Neural progenitor cell (in vitro differentiated cells): ENCODE results near the gene DCHS1. TPM values are rescaled to one million over a fixed set of nuclear protein-coding genes. Genes with fewer than 3 reads are reported as not detected.

Source experiments
- DNase-seq: peaks from one replicate; pipeline ENCODE4 v3.0.0-alpha.2; 2016; ENCODE audit warnings: low spot score
- H2AFZ ChIP-seq: fragments of 200-600 bp; sonication (generic); replicated peaks from 2 replicates; pipeline ENCODE4 v1.6.1; 2016; ENCODE audit warnings: antibody characterized with exemption
- H3F3A ChIP-seq: fragments of 200-600 bp; sonication (generic); 2 replicates; pipeline ENCODE4 v1.6.1; 2016; ENCODE audit warnings: antibody characterized with exemption, low read depth
- H3K27ac ChIP-seq: fragments of 200-600 bp; sonication (generic); 2 replicates; pipeline ENCODE4 v1.5.1; 2016; ENCODE audit warnings: mild to moderate bottlenecking
- H3K27me3 ChIP-seq: fragments of 200-600 bp; sonication (generic); 2 replicates; pipeline ENCODE4 v1.6.1; 2016; ENCODE audit warnings: mild to moderate bottlenecking, moderate library complexity
- H3K36me3 ChIP-seq: fragments of 200-600 bp; sonication (generic); 2 replicates; pipeline ENCODE4 v1.5.1; 2016
- H3K4me1 ChIP-seq: fragments of 200-600 bp; sonication (generic); 2 replicates; pipeline ENCODE4 v1.6.1; 2016; ENCODE audit warnings: mixed run types
- H3K4me2 ChIP-seq: fragments of 200-600 bp; sonication (generic); 2 replicates; pipeline ENCODE4 v1.6.1; 2016
- H3K4me3 ChIP-seq: fragments of 200-600 bp; sonication (generic); 2 replicates; pipeline ENCODE4 v1.5.1; 2016
- H3K79me2 ChIP-seq: fragments of 200-600 bp; sonication (generic); 2 replicates; pipeline ENCODE4 v1.6.1; 2016; ENCODE audit warnings: low read depth
- H3K9ac ChIP-seq: fragments of 200-600 bp; sonication (generic); 2 replicates; pipeline ENCODE4 v1.6.1; 2016
- H3K9me3 ChIP-seq: fragments of 200-600 bp; sonication (generic); 2 replicates; pipeline ENCODE4 v1.5.1; 2016; ENCODE audit warnings: low read depth
- H4K20me1 ChIP-seq: fragments of 200-600 bp; sonication (generic); 2 replicates; pipeline ENCODE4 v1.6.1; 2016; ENCODE audit warnings: low read depth
- H3K27ac Mint-ChIP-seq: 3 replicates; pipeline ENCODE4 v1.8.0; 2021; ENCODE audit warnings: mixed read lengths
- H3K27me3 Mint-ChIP-seq: 2 replicates; pipeline ENCODE4 v1.8.0; 2022; ENCODE audit warnings: low read depth, mild to moderate bottlenecking, inconsistent platforms, moderate library complexity, mixed read lengths; ENCODE audit not compliant: insufficient read depth
- H3K36me3 Mint-ChIP-seq: 3 replicates; pipeline ENCODE4 v1.8.0; 2021; ENCODE audit warnings: mixed read lengths
- H3K4me1 Mint-ChIP-seq: 3 replicates; pipeline ENCODE4 v1.8.0; 2021; ENCODE audit warnings: mixed read lengths
- H3K4me3 Mint-ChIP-seq: 3 replicates; pipeline ENCODE4 v1.8.0; 2021; ENCODE audit warnings: mild to moderate bottlenecking, moderate library complexity, mixed read lengths
- H3K9me3 Mint-ChIP-seq: 3 replicates; pipeline ENCODE4 v1.8.0; 2020; ENCODE audit warnings: mixed read lengths
- CTCF ChIP-seq: fragments of 200-600 bp; sonication (generic); IDR thresholded peaks from 2 replicates; pipeline ENCODE4 v1.5.1; 2017; ENCODE audit warnings: antibody characterized with exemption, mild to moderate bottlenecking
- EZH2 ChIP-seq: fragments of 200-600 bp; sonication (generic); IDR thresholded peaks from 2 replicates; pipeline ENCODE4 v1.6.1; 2017; ENCODE audit warnings: antibody characterized with exemption, mild to moderate bottlenecking, moderate library complexity
- EZH2phosphoT487 ChIP-seq: fragments of 200-600 bp; sonication (generic); IDR thresholded peaks from 2 replicates; pipeline ENCODE4 v1.6.1; 2017; ENCODE audit warnings: antibody characterized with exemption
- total RNA-seq: library from RNA; depleted of rRNA; stranded (reverse); fragments of >200 nt; gene quantifications from 2 replicates; pipeline ENCODE4 v1.2.3, GENCODE V29; 2015; ENCODE audit warnings: low replicate concordance

The DCHS1 gene
- total RNA-seq, 1 donor from 2014 or later, result 4.5 TPM

- no peaks in the 10 kb centered on the region for H3K27me3 Mint-ChIP-seq
- no peak overlapping the region for H3K27ac Mint-ChIP-seq
- peak overlapping the region; percentile 96 for H2AFZ ChIP-seq
- TF ChIP-seq EZH2phosphoT487 (no peak), EZH2 (no peak), CTCF (no peak)
- H3K9me3 Mint-ChIP-seq, result peaks cover 24% of the 10 kb centered on the region
- H3K27ac ChIP-seq, result peak overlapping the region; percentile 59
- H3K36me3 ChIP-seq, result peaks cover 5% of the 10 kb centered on the region
- peaks cover 10% of the 10 kb centered on the region for H3K36me3 Mint-ChIP-seq
- H3F3A ChIP-seq, result peaks cover 28% of the 10 kb centered on the region
- no peak overlapping the region for H3K9ac ChIP-seq
- peaks cover 22% of the 10 kb centered on the region for H3K4me1 ChIP-seq
- H3K4me2 ChIP-seq, result peak overlapping the region; percentile 78
- H3K27me3 ChIP-seq, result no peaks in the 10 kb centered on the region
- no peaks in the 10 kb centered on the region for H3K79me2 ChIP-seq
- H3K4me1 Mint-ChIP-seq, result peaks cover 8% of the 10 kb centered on the region
- no peaks in the 10 kb centered on the region for H4K20me1 ChIP-seq
- peaks cover 12% of the 10 kb centered on the region for H3K9me3 ChIP-seq
- no peak for DNase-seq
- H3K4me3 ChIP-seq, result peak overlapping the region; percentile 29
- H3K4me3 Mint-ChIP-seq, result no peak overlapping the region
Observed at GRCh38 chr11:6587360-6587953, 68.2 kb downstream of the DCHS1 start.

DNA sequence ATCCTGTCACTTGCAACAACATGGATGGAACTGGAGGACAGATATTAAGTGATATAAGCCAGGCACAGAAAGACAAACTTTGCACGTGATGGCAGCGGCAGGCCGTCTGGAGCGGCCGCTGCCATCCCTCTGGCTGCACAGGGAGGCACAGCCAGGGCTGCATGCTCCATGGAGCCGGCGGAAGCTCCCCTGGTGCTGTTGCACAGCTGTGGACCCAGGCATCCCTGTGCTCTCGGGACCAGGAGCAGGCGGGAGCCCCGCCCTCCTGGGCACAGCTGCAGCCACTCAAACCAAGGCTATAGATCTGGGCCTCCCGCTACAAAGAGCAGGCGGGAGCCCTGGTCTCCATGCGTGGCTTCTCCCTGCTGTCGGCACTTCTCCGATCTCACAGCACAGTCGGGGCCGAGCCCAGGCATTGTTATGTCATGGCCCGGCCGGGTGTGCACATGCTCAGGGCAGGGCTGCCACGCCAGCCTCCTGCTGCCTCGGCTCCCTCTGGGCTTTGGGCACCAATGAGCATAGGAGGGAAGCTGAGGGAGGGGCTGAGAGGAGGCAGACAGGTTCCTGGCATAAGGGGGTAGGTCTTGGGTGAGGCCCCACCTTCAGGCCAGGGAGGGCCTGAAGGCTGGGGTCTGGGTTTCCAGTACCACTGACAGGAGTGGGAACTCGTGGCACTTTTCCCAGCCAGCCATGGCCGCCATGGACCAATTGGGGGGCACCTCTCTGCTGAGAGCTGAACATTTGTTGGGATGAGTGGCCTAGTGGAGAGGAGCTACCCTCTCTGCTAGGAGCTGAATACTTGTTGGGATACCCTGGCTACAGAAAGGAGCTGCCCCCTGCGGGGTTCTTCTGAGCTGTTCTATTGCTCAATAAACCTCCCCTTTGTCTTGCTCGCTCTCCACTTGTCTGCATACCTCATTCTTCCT is 68.9 kb downstream of the DCHS1 start:
- H3K27ac ChIP-seq, result peak overlapping the region; percentile 59
- H3K9me3 ChIP-seq, result peaks cover 15% of the 10 kb centered on the region
- Mint-ChIP-seq H3K27ac (no peak overlapping the region), H3K9me3 (peaks cover 31% of the 10 kb centered on the region), H3K4me1 (peaks cover 4% of the 10 kb centered on the region), H3K4me3 (no peak overlapping the region), H3K36me3 (peaks cover 16% of the 10 kb centered on the region), H3K27me3 (no peaks in the 10 kb centered on the region)
- H4K20me1 ChIP-seq, result no peaks in the 10 kb centered on the region
- TF ChIP-seq CTCF, result no peak
- no peak for TF ChIP-seq EZH2
- TF ChIP-seq EZH2phosphoT487, result no peak
- peaks cover 22% of the 10 kb centered on the region for H3K4me1 ChIP-seq
- no peak overlapping the region for H3K9ac ChIP-seq
- peak overlapping the region; percentile 78 for H3K4me2 ChIP-seq
- peak overlapping the region; percentile 96 for H2AFZ ChIP-seq
- H3K79me2 ChIP-seq, result no peaks in the 10 kb centered on the region
- no peaks in the 10 kb centered on the region for H3K27me3 ChIP-seq
- peaks cover 28% of the 10 kb centered on the region for H3F3A ChIP-seq
- DNase-seq, result peak; percentile 86
- H3K4me3 ChIP-seq, result peak overlapping the region; percentile 29
- H3K36me3 ChIP-seq, result peaks cover 5% of the 10 kb centered on the region

DNA sequence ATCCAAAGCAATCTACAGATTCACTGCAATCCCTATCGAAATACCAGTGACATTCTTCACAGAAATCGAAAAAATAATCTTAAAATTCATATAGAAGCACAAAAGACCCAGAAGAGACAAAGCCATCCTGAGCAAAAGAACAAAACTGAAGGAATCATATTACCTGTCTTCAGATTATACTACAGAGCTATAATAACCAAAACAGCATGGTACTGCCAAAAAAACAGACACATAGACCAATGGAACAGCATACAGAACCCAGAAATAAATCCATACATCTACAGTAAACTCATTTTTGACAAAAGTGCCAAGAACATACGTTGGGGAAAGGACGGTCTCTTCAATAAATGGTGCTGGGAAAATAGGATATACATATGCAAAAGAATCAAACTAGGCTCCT is 71.1 kb downstream of the DCHS1 start:
- Histone ChIP-seq H4K20me1 (no peaks in the 10 kb centered on the region), H3F3A (peaks cover 24% of the 10 kb centered on the region), H3K27me3 (no peaks in the 10 kb centered on the region), H3K79me2 (no peaks in the 10 kb centered on the region), H3K36me3 (no peaks in the 10 kb centered on the region), H3K4me2 (no peak overlapping the region), H3K4me1 (peaks cover 22% of the 10 kb centered on the region), H3K9me3 (peaks cover 15% of the 10 kb centered on the region), H3K27ac (no peak overlapping the region), H2AFZ (no peak overlapping the region), H3K4me3 (no peak overlapping the region), H3K9ac (no peak overlapping the region)
- no peaks in the 10 kb centered on the region for H3K27me3 Mint-ChIP-seq
- H3K27ac Mint-ChIP-seq, result no peak overlapping the region
- no peak for DNase-seq
- peaks cover 4% of the 10 kb centered on the region for H3K4me1 Mint-ChIP-seq
- peaks cover 31% of the 10 kb centered on the region for H3K9me3 Mint-ChIP-seq
- no peak for TF ChIP-seq EZH2phosphoT487
- no peak for TF ChIP-seq CTCF
- H3K4me3 Mint-ChIP-seq, result no peak overlapping the region
- H3K36me3 Mint-ChIP-seq, result peaks cover 16% of the 10 kb centered on the region
